ENCODE data around the gene OSGIN1. TPM values are rescaled to one million over a fixed set of nuclear protein-coding genes. Genes with fewer than 3 reads are reported as not detected.

The OSGIN1 gene
- total RNA-seq, 1 donor from 2014 or later, result 0.21 TPM

DNA sequence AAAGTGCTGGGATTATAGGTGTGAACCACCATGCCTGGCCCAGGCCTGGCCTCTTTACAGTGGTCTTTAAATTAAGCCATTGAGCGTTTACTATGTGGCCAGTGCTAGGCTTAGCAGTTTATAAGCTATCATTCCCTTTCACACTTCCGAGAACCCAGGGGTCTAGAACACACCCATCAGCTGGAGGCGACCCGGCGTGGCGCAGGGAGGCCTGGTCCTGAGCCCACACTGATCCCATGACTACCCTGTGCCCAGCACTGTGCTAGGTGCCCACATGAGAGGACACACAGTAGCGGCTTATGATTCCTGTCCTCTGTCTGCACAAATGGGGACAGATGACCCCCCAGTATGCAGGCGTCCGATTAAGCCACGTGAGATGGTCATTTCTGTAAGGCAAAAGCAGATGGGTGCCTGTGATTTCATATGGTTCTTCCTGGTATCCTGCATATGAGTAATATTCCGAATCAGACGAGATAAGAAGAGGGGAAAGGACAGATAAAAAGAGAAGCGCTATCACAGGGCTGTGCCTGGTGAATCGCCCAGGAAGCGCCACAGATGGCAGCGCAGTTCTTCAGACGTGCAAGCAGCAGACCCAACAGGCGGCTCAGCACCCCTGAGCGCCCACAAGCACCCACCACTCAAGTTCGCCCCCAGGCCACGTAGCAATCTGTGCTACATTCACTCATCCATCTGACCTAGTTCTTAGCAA is 5.3 kb downstream of the OSGIN1 start:
- no peak for DNase-seq

DNA sequence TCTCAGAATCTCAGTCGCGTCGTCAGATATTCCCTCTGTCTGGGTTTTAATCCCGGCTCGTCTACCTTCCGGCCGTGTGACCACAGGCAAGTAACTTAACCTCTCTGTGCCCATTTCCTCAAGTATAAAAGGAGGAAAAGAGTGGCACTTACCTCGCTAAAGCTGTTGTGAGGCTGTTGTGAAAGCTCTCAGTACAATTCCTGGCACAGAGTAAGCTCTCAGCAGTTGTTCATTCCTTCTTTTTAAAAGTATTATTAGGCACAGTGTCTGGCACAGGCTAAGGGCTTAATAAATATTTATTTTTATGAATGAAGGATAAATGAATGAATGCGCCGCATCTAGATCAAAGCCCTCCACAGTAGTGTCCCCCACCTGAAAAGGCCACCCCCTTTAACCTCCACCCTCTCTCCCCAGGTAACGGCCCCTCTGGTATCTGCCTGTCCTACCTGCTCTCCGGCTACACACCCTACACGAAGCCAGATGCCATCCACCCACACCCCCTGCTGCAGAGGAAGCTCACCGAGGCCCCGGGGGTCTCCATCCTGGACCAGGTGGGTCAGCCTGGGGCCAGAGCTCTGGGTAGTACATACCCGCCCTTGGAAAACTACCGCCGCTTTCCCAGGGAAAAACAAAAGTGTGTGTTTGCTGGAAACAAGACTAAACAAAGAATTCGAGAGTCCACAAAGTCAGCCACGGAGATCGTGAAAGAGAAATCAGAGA is 6.0 kb downstream of the OSGIN1 start:
- DNase-seq, result no peak

DNA sequence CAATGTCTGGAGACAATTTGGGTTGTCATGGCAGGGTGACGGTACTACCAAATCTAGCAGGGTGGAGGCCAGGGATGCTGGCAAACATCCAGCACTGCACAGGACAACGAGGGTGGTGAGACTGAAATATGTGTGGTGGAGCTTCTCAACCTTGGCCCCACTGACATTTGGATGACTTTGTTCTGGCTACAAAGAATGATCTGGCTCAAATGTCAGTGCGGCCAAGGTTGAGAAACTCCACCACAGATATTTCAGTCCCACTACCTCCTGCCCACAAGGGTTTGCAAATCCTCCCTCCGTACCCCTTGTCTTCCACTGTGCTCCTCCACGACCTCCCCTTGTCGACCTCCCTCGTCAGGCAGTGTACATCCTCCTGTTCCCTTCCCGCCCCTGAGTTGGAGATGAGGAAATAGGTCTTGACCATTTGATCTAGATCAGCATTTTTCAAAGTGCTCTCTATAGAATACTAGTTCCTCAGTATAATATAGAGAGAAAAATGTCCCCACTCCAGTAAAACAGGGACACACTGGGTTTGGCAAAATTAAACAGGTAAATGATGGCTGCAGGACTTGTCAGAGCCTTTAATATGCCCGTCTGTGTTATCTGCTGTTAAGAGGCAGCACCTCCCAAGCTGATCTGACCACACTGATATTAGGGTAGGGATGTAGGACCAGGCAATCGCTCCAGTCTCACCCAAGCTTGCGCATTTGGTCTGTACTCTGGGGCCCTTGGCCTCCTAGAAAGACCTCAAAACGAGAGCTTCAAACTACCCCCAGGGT is 6.8 kb downstream of the OSGIN1 start:
- DNase-seq, result no peak

DNA sequence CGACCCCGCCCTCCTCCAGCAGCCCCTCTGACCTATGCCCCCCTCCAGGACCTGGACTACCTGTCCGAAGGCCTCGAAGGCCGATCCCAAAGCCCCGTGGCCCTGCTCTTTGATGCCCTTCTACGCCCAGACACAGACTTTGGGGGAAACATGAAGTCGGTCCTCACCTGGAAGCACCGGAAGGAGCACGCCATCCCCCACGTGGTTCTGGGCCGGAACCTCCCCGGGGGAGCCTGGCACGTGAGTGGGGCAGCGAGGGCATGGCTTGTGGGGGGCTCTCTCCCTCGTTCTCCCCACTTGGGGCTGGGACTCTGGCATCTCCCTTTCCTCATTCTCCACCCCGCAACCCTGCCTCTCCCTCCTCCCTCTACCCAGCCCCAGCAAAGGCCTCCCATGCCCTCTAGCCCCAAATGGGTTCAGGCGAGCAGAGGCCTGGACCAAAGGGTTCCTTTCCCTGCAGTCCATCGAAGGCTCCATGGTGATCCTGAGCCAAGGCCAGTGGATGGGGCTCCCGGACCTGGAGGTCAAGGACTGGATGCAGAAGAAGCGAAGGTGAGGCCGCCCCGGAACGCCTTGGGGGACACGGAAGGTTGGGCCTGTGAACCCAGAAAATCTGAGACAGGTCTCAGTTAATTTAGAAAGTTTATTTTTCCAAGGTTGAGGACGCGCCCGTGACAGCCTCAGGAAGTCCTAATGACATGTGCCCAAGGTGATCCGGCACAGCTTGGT is 7.6 kb downstream of the OSGIN1 start:
- no peak for DNase-seq

DNA sequence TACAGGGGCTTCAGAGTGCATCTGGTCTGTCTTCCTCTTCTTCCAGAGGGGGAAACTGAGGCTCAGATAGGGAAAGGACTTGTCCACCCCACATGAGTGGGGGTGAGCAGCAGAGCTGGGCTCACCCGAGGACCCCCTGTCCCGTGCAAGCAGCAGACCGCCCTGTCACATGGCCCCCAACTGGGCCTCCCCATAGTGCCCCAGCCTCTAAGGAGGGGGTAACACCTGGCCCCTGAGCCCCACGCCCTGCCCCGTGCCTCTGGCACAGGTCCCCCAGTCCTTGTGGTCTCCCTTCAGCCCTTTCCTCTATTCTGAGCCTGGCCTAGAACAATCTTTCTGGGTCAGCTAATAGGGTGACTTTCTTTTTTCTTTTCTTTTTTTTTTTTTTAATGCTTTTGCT is 8.6 kb downstream of the OSGIN1 start:
- no peak for DNase-seq

DNA sequence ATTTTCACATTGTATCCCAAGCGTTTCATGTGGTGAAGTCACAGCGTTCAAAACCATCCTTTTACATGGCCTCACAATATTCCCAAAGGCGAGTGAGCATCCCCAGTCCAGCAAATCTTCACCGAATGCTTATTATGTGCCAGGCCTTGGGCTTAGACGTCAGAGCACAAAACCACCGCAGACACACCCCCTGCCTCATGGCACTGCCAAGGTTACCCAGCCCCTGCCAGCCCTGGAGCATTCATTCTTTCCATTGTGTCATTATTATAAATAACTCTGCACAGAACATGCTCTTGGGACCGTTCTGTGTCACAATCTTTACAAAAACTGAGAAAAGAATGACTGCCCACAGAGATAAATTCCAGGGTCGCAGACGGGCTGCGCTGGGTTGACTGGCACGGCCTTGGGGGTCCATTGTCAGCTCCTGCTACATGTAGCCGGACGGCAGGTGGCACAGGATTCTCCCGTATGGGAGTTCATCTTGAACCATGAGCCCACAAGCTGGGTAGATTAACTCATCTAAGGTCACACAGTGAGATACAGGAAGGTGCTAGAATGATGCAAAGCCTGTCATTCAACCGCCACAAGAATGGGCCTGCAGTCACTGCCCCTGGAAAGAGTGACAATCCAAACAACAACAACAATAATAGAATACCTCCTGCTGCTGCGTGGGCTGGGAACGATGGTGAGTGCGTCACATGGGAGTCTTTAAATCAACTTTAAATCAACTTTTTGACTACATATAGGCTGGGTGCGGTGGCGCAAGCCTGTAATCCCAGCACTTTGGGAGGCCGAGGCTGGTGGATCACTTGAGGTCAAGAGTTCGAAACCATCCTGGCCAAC is 10.5 kb downstream of the OSGIN1 start:
- no peak for DNase-seq

DNA sequence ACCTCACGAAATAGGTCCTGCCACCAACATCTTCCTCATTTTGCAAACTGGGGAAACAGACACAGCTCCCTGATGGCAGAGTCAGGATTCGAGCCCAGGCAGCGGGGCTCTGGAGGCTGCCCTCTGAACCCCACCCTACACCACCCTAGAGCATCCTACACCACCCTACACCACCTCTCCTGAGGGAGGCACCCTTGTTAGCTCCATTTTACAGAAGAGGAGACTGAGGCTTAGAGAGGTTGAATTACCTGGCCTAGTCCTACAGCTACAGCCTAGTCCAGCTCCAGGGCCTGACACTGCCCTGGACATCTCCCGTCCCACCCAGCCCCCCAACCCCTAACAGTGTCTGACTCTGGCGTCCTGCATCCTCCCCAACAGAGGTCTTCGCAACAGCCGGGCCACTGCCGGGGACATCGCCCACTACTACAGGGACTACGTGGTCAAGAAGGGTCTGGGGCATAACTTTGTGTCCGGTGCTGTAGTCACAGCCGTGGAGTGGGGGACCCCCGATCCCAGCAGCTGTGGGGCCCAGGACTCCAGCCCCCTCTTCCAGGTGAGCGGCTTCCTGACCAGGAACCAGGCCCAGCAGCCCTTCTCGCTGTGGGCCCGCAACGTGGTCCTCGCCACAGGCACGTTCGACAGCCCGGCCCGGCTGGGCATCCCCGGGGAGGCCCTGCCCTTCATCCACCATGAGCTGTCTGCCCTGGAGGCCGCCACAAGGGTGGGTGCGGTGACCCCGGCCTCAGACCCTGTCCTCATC is 11.8 kb downstream of the OSGIN1 start:
- no peak for DNase-seq

DNA sequence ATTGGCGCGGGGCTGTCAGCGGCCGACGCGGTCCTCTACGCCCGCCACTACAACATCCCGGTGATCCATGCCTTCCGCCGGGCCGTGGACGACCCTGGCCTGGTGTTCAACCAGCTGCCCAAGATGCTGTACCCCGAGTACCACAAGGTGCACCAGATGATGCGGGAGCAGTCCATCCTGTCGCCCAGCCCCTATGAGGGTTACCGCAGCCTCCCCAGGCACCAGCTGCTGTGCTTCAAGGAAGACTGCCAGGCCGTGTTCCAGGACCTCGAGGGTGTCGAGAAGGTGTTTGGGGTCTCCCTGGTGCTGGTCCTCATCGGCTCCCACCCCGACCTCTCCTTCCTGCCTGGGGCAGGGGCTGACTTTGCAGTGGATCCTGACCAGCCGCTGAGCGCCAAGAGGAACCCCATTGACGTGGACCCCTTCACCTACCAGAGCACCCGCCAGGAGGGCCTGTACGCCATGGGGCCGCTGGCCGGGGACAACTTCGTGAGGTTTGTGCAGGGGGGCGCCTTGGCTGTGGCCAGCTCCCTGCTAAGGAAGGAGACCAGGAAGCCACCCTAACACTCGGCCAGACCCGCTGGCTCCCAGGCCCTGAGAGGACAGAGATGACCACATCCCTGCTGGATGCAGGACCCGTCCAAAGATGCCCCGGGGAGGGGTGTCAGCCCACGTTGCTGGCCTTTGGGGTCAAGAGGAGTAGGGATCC is 12.6 kb downstream of the OSGIN1 start:
- DNase-seq, result no peak

DNA sequence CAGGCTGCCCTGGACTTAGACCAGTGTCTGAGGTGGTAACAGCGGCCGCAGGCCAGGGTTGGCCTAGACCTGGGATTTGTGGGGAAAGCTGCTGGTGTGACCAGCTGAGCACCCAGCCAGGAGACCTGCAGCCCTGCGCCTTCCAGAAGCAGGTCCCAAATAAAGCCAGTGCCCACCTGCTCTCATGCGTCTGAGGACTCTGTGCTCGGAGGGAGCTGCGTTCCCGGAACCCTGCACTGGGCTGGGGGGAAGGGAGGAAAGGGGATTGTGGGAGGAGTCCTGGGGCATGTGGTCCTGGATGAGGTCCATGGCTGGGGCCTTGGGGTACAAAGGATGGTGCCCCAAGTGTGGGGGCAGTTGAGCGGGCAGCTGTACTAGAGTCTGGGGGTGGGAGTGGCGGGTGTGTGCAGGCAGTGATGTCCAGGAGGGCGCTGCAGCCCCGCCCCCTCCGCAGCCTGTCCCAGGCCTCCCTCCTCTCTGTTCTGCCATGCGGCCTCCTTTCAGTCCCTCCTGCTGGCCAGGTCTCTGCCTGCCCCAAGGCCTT is 13.2 kb downstream of the OSGIN1 start:
- no peak for DNase-seq

DNA sequence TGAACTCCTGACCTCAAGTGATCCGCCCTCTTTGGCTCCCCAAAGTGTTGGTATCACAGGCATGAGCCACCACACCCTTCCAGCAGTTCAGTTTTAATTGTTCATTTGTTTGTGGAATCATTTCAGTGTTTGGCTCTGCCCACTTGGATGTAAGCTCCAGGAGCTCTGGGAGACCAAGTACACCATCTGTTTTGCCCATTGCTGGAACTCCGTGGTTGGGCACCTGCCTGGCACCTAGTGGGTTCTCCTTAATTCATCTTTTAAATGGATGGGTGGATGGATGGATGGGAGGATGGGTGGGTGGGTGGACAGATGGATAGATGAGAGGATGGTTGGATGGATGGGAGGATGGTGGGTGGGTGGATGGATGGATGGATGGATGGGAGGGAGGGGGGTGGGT is 14.1 kb downstream of the OSGIN1 start:
- DNase-seq, result no peak

DNA sequence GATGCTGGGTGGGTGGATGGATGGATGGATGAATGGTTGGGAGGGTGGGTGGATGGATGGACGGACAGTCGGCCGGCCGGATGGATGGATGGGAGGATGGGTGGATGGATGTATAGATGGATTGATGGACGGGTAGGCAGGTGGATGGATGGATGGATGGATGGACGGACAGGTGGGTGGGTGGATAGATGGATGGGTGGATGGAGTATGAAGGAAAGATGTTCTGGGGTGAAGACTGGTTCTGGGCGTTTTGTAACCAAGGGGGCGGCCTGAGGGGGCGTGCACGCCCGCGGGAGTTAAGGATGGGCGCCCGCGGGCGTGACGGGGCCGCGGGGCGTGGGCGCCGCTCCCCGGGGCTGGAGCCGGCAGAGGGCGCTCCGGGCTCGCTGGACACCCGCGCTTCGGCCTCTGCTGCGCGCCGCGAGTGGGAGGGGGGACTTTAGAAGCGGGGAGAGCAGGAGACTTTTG is 14.8 kb downstream of the OSGIN1 start, which contains the start of gene NECAB2:
TSS of gene NECAB2 (plus strand) at position 407 of the 468 bp plus-strand sequence. CDS start 405 bp downstream, outside the sequence.
- peak; percentile 57 for DNase-seq

DNA sequence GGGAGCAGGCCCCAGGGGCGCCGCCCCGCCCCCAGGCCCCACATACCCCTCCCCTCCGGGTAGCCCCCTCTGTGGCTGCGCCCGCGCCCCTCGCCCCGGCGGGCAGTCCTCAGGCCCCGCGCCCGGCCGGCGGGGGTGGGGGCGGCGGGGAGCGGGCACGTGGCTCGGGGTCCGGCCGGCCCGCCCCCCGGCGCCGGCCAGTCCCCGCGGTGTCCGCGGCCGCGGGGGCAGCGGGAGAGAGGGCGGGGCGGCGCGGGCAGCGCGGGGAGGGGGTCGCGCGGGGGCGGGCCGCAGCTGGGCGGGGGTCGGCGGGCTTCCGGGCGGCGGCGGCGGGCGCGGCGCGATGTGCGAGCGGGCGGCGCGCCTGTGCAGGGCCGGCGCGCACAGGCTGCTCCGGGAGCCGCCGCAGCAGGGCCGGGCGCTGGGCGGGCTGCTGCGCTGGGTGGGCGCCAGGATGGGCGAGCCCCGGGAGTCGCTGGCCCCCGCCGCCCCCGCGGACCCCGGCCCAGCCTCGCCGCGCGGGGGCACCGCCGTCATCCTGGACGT is 15.3 kb downstream of the OSGIN1 start:
- peak; percentile 28 for DNase-seq

DNA sequence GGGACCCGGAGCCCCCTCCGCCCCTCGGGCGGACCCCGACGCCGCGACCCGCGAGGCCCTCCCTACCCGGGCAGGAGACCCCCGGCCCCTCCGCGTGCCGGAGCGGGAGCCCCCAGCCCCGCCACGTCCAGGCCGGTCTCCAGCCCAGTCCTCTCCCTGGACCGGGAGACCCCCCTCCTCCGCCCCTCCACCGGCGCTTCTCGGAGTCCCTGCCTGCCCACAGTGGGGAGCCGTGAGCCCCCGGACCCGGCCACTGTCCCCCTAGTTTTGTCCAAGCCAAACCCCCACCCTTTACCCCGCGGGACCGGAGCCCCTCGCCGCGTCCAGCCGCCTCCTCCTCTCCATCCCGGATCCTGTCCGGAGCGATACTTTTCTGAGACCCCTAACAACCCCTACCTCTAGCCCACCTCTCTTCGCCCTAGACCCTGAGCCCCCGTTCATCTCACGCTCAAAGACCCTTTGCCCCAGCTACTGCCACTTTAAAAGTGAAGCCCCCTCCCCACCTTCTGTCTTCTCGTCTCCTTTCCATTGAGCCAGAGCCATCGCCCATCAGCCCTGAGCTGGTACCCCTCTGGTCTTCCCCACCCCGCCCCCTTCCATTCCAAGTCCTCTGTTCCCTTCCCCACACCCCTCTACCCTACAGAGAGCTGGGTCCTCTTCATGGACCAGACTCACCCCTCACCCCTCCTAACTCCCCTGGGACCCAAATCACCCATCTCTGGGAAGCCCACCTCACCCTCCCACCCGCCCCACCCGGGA is 16.0 kb downstream of the OSGIN1 start:
- no peak for DNase-seq

DNA sequence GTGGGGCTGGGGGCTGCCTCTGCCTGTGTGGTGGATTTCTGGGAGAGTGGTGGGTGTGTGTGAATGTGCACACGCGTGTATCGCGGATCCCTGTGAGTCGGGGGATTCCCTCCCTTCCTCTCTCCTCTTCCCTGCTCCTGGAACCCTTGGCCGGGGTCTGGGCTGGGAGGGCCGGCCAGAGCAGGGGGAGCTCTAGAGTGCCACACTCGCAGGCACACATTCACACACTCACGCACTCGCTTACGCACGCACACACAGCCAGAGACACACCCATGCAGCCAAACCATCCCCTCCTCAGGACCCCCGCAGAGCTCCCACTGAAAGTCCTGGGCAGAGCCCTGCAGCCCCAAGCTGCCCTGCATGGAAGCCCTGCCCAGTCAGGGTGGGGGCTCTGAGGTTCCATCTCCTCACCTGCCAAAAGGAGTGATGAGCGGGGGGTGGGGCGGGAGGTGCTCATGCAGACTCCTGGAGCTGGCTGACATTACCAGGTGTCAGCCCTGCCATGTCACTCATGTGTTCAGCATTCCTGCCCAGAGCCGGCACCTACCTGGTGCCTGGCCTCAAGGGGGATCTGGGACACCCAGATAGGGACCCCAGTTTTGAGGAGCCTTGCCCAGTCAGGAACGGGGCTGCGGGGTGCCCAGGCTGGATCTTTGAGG is 16.9 kb downstream of the OSGIN1 start:
- no peak for DNase-seq

DNA sequence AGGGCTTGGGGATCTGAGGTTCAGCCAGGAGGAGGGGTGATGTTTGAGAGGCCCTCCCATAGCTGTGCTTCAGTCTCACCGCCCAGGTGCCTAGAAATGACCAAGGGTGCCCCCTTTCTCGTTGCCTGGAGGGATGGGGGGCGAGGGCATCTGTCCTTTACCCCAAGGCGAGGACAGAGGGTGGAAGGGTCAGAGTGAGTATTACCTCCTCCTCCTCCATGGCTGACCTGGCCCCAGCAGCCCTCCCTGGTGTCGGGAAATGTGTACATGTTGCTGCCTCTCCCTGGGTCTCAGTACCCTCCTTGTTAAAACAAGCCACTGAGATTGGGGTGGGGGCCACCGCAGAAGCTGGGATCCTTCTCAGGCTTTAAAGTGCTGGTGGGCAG is 17.4 kb downstream of the OSGIN1 start:
- DNase-seq, result no peak

DNA sequence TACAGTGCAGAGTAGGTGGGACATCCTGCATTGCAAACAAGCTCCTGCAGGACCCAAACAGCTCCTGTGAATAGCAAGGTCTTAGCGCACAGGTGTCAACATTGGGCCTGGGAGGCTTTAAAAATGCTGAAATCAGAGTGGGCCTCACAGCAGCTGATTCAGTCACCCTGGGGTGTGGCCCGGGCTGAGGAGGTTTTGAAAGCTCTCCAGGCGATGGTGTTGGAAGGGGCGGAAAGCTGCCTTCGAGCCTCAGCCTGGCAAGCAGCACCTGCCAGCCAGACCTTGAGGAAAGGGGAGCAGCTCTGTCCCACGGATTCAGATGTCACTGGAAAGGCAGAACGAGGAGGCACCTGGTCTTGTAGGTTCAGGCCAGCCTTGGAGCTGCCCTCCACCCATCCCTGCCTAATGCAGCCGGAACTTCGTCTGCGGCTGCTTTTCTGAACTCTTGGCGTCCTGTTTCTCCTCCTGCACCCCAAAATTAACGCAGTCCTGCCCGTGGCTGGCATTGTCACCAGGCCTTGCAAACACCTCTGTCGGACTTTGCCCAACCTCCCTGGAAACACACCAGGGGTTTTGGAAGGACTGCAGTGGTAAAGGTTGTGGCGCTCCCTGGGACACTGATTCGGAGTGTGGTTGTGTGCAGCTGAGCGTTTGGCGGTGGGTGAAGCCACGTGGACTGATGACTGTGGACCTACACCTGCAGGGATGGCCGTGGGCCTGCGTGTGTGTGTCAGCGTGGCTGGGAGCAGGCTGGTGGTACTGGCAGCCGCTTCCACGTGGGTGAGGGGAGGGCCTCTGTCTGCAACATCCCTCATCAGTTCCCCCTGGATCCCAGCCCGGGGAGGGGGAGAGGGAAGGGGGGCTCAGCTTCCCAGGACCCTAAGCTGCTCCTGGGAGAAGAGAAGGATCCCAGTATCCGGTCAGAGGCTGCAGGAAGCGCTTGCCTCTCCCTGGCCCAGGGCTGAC is 18.4 kb downstream of the OSGIN1 start:
- no peak for DNase-seq
